Epidermal melanocyte (primary cell): ENCODE measurements around the gene TDRD12.
"Not testable (repeated sequence)": the region's sequence is repeated elsewhere in the genome, so short reads cannot be mapped to it uniquely, and the experiment has no call there.

Experiments used
- DNase-seq: peaks from one replicate; pipeline ENCODE4 v3.0.0; 2011; ENCODE audit warnings: low spot score; ENCODE audit not compliant: insufficient read length

Gene TDRD12

GRCh38 chr19:32693151-32694108 lies 26.1 kb upstream of the TDRD12 start:
- not testable (repeated sequence) for DNase-seq

GRCh38 chr19:32694316-32694715 lies 25.3 kb upstream of the TDRD12 start:
- DNase-seq: not testable (repeated sequence)

GRCh38 chr19:32694851-32695250 lies 24.7 kb upstream of the TDRD12 start:
- not testable (repeated sequence) for DNase-seq

GRCh38 chr19:32695506-32695905 lies 24.1 kb upstream of the TDRD12 start:
- not testable (repeated sequence) for DNase-seq

GRCh38 chr19:32696771-32697170 lies 22.8 kb upstream of the TDRD12 start:
- DNase-seq: not testable (repeated sequence)

- not testable (repeated sequence) for DNase-seq
Observed at GRCh38 chr19:32700129-32700528, 19.4 kb upstream of the TDRD12 start.

- DNase-seq: no peak
Observed at GRCh38 chr19:32702010-32702409, 17.6 kb upstream of the TDRD12 start.

- DNase-seq: not testable (repeated sequence)
Observed at GRCh38 chr19:32704006-32704405, 15.6 kb upstream of the TDRD12 start.

- DNase-seq: no peak
Observed at GRCh38 chr19:32708457-32708856, 11.1 kb upstream of the TDRD12 start.

GRCh38 chr19:32709032-32709431 lies 10.5 kb upstream of the TDRD12 start:
- DNase-seq: no peak

- DNase-seq: no peak
Observed at GRCh38 chr19:32711747-32712146, 7.8 kb upstream of the TDRD12 start.

GRCh38 chr19:32716203-32716602 lies 3.4 kb upstream of the TDRD12 start:
- DNase-seq: not testable (repeated sequence)

- no peak for DNase-seq
Observed at GRCh38 chr19:32717496-32717895, 2.1 kb upstream of the TDRD12 start.

- no peak for DNase-seq
Observed at GRCh38 chr19:32718286-32718685, 1.3 kb upstream of the TDRD12 start.

GRCh38 chr19:32720216-32720935 lies 809 bp downstream of the TDRD12 start:
- no peak for DNase-seq

GRCh38 chr19:32720936-32721250 lies 1.3 kb downstream of the TDRD12 start:
- no peak for DNase-seq

GRCh38 chr19:32735936-32736335 lies 16.4 kb downstream of the TDRD12 start:
- no peak for DNase-seq

- DNase-seq: no peak
Observed at GRCh38 chr19:32743021-32743420, 23.5 kb downstream of the TDRD12 start.

GRCh38 chr19:32743447-32743846 lies 23.9 kb downstream of the TDRD12 start:
- no peak for DNase-seq

GRCh38 chr19:32744555-32745325 lies 25.2 kb downstream of the TDRD12 start:
- DNase-seq: no peak

- not testable (repeated sequence) for DNase-seq
Observed at GRCh38 chr19:32745594-32746251, 26.2 kb downstream of the TDRD12 start.
